Keratinocyte (primary cell): Measurements from ENCODE around the gene GAN.

Source experiments
- CTCF ChIP-seq, 3 experiments: IDR thresholded peaks in 1 of 3; conservative IDR thresholded peaks in 1 of 3; optimal IDR thresholded peaks in 1 of 3; 2 replicates in 2 of 3; 3 replicates in 1 of 3; pipeline versions ENCODE3 to v1.5.1; 2011; ENCODE audit warnings: low read length in 3 of 3, mild to moderate bottlenecking in 3 of 3, moderate library complexity in 2 of 3, control low read depth in 1 of 3, inconsistent platforms in 1 of 3; ENCODE audit not compliant: insufficient read depth in 2 of 3; ENCODE audit errors: extremely low read depth in 1 of 3
- EZH2 ChIP-seq: IDR thresholded peaks from one replicate; pipeline ENCODE4 v1.6.1; 2012; ENCODE audit warnings: inconsistent platforms, mild to moderate bottlenecking, low read length, moderate library complexity

- TF ChIP-seq CTCF (optimal IDR thresholded peaks at IDR 0.05 in 1 of 3, IDR thresholded peaks at IDR 0.05 in 1 of 3, conservative IDR thresholded peaks at IDR 0.05 in 1 of 3; ENCODE audit: extremely low read depth in 1 of 3, insufficient read depth in 2 of 3, low read length in 3 of 3), result no peak
- no peak for TF ChIP-seq EZH2
Observed at GRCh38 chr16:81291117-81291516, 23.6 kb upstream of the GAN start.
